GM19025 (cell line): Measurements from ENCODE around the gene STAT3.

Experiments
- ATAC-seq: cut with Tn5 transposase; IDR thresholded peaks from one replicate; pipeline ENCODE4 v1.9.1; 2021; ENCODE audit warnings: mild to moderate bottlenecking, low read depth, moderate library complexity; ENCODE audit not compliant: unreplicated experiment

STAT3 gene

DNA sequence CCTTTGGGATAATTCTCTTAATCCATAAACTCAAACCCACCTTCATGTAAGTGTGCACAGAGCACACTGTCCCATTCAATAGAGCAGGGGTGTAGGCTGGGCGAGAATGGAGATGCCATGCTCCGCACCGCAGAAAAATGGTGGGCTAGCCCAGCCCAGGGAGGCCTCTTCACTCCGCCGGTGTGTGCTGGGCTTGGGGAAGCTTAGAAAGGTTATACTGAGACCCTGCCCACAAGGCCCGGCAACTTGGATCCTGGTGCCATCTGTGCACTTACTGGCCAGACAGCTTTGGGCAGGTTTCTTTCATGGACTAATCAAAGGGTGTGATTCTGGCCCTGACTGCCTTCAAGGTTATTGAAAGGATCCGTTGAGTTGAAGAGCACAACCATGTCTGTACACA lies 103.7 kb downstream of the STAT3 start:
- ATAC-seq: no peak

DNA sequence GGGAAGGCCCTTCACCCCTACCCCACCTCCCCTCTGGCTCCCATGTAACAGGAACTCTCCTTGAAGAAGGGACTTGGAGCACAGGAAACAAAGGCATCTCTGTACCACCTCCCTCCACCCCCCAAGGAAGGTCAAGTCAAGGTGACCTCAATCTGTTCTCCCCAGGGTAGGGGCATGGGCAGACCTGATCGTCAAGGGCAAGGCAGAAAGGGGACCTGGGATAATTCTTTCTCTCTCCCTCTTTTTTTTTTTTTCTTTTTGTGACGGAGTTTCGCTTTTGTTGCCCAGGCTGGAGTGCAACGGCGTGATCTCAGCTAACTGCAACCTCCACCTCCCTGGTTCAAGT lies 104.2 kb downstream of the STAT3 start:
- no peak for ATAC-seq

DNA sequence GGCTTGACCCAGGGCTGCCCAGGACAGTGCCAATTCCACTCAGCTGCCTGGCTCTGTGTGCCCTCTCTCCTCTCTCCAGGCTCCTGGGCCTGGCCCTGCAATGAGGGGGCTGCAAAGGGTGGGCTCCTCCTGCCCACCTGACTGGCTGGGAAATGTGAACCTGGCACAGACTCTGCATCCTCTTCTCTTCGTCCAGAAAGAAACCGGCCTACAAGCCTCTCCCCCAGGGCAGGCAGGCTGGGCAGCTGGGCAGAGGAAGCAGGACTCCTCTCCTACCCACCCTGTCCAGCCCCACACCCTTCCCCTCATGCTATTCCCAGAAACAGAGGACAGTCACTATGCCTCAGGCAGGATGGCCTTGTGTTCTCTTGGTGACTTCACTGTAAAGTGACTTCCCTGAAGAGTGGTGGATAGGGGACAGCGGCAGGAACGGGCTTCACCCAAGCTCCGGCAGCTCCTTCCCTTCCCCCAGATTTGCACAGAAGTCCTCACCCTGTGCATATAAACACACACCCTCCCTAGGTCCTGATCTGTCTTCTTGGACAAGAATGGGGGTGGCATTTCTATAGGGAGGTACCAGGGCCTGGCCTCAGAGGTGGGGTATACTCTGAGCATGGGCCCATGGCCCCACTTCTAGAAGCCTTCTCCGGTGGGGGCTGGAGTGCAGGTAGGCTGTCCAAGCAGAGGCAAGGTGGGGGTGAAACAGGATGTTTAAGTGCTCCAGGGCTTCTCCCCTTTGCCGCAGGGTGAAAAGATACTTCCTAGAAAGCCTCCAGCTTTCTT lies 104.8 kb downstream of the STAT3 start:
- ATAC-seq: no peak

DNA sequence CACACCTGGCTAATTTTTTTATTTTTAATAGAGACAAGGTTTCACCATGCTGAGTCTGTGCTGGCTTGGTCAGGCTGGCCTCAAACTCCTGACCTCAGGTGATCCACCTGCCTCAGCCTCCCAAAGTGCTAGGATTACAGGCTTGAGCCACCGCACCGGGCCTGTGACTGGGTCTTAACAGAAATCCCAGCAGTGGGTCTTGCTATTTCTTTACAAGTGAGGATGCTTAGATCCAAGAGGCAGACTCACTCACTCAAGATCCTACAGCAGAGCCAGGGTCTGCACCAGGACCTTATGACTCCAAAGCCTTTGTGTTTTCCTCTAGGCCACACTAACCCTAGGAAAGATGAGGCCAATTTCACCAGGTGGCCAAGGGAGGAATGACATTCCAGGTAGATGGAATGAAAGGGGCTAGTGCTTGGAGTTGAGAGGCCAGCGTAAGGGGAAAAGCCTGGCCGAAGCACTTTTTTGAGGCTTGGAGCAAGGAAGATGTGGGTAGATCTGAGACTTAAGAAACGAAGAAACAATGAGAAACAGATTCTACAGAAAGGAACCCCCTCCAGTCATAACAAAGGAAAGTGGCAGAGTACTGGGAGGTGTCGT lies 105.7 kb downstream of the STAT3 start:
- no peak for ATAC-seq

DNA sequence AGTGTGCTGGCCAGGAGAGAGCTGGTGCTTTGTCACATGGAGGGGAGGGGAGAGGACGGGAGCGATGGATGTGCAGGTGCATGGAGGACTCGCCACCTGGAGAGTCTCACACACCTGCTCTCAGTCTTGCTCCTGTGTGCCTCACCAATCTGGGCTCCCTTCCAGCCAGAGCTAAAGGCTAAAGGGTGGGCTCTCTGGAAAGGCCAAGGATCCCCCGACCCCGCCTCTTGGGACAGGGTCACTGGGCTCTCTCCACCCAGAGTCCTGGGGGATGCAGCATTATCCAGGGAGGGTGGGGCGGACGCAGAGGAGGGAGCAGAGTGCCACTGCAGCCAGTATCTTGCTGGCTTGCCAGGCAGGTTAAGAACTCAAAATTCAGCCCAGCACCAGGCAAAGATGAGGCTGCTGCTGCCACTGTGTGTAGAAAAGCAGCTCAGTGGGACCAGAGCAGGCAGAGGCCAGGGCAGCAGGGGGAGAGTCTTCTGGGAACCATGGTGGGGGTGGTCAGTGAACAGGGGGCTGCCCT lies 106.6 kb downstream of the STAT3 start:
- ATAC-seq: no peak

DNA sequence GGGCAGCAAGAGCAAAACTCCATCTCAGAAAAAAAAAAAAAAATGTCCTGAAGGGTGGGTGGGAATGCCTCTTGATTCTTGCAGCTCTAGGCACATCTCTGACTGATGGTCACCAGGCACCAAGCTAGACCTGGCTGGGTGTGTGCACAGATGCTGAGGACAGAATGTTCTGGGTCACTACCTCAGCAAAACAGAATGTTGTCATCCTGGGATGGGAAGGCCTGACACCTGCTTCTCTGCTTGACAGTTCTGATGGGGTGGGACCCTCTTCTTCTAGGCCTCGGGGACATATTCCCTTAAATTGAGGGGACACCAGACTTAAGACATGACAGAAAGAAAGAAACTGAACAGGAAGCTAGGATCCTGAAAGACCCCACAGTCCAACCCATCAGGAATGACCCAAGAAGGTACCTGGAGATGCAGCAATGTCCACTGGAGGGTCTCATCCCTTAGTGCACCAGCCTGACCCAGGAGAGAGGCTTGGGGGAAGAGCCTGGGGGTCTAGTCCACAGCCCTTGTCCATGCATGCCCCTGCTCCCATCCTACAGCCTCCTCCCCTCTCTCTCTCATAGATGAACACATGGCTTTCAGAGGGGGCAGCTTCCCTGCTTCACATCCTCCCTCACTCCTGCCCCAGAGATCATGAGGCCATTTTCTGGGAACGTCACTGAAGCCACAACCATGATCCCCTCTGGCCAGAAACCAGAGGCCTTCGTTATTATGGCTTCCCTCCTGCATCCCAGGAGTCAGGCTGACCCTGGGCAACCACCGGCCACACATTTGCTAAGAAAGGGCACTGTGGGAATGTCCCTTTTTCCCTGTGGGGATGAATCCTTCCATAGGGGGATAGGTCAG lies 108.2 kb downstream of the STAT3 start:
- no peak for ATAC-seq

DNA sequence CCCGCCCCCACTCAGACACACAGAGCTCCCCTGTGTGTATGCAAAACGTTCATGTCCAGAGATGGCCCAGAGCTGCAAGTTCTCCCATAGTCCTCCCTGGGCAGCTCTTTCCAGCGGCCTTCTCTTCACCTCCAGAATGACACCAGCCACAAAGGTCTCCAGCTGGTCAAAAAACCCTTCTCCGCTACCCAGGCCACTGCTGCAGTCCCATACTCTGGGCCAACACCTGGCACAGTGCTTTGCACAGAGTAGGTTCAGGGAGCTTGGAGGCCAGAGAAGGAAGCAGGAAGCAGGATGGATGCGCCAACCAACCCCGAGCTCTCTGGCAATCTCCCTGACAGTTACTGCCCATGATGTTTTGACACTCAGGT lies 110.9 kb downstream of the STAT3 start:
- no peak for ATAC-seq

DNA sequence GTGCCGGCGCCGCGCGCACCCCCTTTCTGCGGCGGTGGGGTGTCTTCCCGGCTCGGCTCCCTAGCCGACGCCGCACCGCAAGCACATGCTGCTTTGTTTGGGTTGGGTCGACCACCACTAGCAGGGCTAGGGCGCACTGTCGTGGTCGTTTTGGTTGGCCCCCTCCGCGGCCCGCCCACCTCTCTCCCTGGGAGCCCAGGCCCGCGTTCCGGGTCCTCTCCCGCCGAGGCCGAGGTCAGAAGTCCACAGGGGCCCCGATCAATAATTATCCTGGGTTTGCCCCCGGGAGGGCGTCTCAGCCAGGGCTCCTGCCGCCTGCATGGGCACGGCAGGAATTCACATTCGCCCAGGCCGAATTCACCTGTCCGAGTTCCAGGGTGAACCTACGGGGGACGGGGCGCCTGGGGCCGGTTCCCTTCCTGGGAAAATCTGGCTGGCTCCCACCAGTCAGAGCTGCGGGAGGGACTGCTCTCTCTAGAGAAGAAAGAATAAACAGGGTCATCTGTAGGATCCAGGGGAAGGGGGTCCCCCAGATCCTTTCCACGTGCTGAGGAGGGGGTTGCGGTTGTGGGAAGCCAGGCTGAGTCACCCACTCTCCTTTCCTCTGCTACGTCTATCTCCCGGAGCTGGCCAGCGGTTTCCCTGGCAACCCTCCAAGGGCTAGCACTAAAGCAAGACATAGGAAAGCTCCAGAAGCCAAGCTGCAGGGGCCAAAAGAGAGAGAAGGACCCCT lies 111.5 kb downstream of the STAT3 start:
- ATAC-seq: peak; percentile 14

DNA sequence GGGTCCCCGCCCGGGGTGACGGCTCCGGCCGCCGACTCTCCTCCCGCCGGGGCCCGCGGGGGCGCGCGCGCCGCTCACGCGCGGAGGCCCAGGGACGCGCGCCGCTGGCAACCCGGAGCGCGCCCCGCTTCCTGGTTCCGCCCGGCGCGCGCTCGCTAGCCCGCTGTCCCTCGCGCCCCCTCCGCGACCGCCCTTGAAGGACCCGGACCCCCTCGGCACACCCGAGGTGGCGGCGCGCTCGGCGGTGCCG lies 112.0 kb downstream of the STAT3 start, which contains the start of gene STAT5B:
Gene STAT5B, minus strand, starts transcription at position 33 of the 250 bp plus-strand sequence. CDS start 44,264 bp downstream, outside the sequence.
- ATAC-seq: peak; percentile 67

DNA sequence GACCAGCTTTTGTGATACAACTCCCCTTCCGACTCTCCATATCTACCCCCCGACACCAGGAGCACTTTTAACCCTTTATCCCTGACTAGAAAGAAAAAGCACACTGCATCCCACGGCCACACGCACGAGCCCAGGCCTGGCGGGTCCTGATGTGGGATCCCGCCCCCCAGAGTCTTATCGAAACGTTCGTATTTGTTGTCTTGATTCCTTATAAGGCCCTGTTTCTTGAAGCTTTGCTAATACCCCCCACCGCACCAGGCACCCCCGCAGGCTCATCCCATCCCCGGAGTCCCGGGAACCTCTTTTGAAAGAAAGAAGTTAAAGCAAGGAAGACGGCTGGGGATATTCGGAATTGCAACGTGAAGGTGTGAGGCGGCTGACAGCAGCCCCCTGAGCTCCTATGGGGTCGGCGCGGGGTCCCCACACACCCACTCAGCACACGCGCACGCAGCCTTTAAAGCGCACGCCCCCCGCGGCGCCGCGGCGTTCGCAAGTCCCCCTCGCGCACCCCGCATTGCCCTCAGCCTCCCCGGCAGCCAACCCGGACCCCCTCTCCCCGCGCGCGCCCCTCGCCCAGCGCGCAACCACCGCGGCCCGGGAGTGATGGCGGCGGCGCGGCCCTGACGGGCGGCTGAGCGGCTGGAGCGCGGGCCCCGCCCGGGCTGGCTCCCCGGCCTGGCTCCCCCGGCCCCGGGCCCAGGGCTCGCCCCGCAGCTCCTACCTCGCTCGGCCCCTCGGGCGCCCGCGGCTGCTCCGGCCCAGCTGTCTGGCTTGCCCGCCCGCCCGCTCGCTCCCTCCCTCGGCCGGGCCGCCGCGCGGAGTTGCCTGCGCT lies 112.5 kb downstream of the STAT3 start:
- ATAC-seq: peak; percentile 42

DNA sequence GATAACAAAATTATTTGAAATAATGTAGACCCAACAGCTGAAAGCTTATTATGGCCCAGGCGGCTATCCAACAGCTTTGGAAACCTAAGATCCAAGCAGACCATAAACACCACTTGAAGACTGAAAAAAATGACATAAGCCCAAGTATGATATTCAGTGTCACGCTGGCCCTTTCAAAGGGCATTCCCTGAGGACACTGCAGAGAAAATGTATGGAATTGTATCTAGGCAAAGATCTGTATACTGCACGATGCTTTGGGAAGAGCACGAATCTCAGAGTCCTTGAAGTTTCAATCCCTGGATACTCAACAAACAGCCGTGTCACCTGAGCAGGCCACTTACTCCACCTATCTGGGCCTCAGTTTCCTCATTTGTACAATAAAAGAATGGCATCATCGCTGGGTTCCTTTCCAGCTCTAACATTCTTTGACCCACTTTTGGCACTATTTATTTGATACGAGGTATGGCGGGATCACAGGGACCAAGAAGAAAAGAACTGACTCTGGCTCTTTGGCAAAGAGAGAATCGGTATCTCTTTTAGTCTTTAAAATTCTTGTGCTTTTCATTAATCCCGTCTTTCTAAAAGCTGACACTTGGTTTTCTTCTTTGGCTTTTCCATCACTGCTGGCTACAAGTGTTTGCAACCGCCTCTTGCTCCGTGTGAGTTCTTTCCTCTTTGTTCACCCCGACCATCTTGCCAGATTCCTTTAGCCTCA lies 113.3 kb downstream of the STAT3 start:
- no peak for ATAC-seq

DNA sequence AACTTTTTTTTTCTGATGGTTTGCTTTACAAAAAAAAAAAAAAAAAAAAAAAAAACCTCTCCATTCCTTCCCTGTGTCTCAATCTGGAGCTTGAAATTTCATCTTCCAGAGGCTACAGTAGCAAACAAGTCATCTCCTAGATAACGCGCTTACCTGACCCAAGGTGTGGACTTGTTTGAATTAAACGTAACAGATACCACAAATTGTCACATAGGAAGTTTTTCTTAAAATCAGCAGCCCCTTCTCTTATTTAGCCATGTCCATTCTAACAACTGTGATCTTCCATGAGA lies 114.0 kb downstream of the STAT3 start:
- no peak for ATAC-seq

DNA sequence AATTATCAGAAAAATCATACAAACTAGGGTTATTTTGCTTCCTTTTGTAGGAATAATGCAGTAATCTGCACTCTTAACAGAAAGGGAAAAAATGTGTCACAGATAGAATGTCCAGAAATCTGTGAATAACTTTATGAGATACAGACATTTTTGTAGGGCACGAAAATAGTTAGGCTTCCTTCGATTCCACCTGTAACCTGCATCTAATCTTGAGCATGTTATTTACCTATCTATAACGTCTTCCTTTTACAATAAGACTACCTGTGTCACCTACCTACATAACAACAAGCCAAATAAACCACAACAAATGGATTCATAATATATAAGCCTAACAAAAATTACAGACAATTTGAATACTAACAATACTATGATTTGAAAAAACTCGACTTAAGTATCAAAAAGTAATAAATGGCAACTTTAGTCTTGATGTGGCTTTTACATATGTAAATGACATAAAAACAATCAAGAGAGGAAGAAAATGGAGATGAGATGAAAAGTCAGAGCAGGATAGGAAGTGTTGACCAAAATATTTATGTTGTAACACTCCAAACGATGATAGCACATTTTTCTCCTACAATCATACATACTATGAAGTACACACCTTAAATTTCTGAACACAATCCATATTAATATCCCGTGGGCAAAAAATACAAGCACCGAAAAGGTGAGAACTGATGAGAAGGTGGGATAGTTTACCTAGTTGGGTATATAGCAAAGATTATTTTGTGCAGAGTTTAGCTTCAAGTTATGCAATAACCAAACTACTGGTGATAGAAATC lies 114.6 kb downstream of the STAT3 start:
- no peak for ATAC-seq

DNA sequence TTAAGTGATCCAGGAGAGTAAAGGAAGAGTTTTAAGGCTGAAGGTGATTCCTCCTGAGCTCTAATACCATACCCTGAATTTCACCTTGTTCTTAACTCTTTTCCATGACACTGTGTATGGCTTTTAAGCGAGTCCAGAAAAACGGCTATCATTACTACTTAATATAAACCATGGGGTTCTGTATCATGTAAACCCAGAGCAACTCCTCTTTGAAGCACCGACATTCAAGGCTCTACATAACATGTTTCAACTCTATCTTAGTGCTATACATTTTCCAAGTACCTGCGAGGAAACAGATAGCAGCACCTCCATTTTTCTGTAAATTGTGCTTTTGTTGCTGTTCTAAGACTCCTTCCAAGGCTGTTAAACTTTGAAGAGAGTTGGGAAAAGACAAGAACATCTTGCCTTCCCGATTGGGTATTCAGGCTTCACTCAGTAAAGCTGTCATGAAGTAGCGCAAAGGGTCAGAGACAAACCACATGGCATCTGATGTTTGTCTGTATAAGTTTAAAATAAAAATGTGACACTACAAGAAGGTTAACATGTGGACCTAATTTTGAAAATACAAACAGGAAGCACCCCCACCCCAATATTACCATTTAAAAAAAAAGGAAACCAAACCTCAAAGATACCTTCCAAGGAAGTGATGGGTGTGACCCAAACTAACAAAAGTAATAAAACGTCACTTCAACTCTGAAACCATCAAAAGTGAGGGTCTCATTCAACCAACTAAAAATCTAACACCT lies 115.9 kb downstream of the STAT3 start:
- ATAC-seq: no peak

DNA sequence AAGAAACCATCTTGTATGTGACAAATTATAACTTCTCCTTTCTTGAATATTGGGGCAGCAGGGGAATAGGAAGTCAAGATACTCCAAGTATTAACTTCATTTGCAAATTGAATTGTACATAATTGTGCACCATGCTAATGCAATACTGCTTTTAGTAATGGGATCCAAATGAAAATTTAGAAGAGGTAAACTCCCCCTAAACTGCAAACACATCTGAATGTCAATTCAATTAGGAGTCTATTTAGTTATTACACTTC lies 116.5 kb downstream of the STAT3 start:
- no peak for ATAC-seq

DNA sequence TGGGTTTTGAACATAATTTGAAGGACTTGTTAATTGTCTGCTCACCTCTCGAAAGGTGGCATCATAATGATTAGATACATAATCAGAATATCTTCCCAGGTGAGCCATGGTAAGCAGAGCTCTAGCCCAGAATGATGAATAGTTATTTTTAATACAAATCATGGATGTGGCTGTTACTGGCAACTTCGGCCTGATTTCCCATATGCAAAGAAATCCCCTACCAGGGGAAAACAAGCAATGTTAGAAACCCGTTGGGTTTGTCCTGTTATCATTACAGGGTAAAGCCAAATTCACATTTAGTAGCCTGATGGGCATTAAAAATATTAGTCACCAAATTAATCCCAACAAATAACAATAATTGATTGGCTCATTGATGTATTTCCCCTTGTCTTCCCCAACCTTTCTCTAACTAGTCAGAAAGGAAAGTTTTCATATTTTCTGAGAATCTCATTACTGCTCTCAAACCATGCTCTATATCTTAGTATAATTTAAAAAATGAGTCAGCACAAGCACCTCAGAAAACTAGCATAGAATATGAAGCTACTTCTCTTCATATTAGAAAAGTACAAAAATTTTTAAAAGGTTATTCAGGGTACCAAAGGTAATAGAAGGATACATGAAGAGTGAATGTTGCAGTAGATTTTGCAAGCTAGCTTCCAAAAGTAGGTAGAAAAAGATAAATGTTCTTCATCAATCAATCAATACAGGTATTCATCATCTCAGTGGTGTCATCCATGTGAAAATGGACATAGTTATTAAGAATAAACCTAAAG lies 117.0 kb downstream of the STAT3 start:
- no peak for ATAC-seq

DNA sequence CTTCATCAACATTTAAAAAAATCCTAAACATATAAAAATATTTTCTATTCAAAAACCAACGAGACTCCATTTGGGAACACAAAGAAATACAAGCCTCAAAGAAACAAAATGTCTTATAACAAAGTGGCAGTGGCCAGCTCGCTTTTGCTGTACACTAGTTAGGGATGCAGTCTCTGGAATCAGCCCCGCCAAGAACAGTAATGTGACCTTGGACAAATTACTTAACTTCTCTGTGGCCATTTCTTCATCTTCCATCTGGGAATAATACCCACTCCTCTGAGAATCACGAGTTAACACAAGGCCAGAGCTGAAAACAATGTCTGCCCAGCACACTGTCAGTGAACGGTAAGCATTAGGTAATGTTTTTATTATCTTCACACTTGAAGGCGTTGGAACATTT lies 117.6 kb downstream of the STAT3 start:
- ATAC-seq: no peak

DNA sequence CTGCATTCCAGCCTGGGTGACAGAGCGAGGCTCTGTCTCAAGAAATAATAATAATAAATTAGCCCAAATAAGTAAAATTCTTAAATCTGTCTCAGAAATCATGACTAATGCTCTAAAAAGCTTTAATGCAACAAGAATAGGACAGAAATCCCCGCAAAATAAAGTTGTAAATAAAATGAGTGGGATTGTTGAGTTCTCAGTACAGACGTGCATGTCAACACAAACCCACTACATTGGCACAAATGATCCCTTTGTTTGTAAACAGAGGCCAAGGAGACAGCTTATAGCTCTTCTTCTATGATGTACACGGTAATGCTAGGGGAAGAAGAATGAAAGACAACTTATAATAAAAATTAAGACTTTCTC lies 118.1 kb downstream of the STAT3 start:
- ATAC-seq: no peak
